ENCODE data around the gene CNPY1. TPM values are rescaled to one million over a fixed set of nuclear protein-coding genes. Genes with fewer than 3 reads are reported as not detected.

Gene CNPY1
- total and polyA plus RNA-seq, 5 experiments from 2014 or later = not detected

DNA sequence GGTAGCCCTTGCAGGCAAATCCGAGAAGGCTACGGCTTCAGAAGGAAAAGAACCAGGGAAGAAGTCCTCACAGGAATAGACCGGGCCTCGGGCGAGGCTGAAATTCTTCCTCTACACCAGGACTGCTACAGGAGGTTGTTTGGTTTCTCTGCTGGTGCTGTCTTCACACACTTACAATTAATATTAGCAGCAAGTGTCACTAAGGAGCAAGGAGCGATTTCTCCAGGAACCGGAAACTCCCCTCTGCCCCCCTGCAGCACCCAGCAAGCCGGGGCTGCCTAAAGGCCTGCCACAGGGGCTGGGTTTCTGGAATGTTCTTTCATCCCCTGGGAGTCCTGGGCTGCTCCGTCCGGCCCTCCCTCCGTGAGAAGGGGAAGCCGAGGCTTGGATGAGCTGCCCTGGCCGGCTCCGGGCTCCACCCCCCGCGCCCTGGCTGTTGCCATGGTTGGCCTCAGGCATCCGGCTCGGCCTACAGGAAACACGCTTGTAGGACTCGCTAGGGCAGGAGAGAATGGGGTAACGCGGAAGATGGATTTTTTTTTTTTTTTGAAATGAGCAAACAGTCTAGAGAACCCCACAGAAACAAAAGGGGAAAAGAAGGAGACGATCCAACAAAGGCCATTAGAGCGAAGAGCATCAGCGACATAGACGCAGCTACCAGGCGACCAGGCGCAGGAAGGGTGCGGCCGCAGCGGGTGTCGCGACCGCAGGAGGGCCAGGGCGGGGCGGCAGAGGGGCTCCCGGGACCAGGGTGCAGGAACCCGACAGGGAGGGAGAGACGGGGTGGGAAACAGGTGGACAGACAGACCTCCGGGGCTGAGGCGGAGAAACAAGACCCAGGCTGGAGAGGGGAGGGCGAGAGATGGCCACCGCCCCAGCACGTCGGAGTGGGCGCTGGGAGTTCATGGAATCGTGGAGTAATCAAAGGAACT is 55.4 kb downstream of the CNPY1 start:
- H3K27ac Mint-ChIP-seq = peak overlapping the region in 9 of 10 donors; percentile 58 to 92 (median 84)
- H3K4me3 Mint-ChIP-seq = peak overlapping the region; percentile 83 to 97 (median 88)
- H3K36me3 Mint-ChIP-seq = no peaks in the 10 kb centered on the region
- POLR2A ChIA-PET = no interaction called here
- H3K9me3 Mint-ChIP-seq = peaks cover 0 to 3% (median 0%) of the 10 kb centered on the region in 9 donors
- DNase-seq (peak in 6 of 10 donors; percentile 13 to 71 (median 22)), ATAC-seq (peak; percentile 75 to 81)
- H3K4me1 Mint-ChIP-seq = peaks cover 8 to 32% (median 20%) of the 10 kb centered on the region in 4 donors
- H3K27me3 Mint-ChIP-seq = peaks cover 6 to 42% (median 23%) of the 10 kb centered on the region in 5 donors

GRCh38 chr7:155489862-155490696 is 56.3 kb downstream of the CNPY1 start:
- no peaks in the 10 kb centered on the region for H3K36me3 Mint-ChIP-seq
- peak overlapping the region in 7 of 10 donors; percentile 25 to 91 (median 75) for H3K27ac Mint-ChIP-seq
- DNase-seq (no peak), ATAC-seq (peak; percentile 37 to 54)
- peaks cover 8 to 32% (median 20%) of the 10 kb centered on the region in 4 donors for H3K4me1 Mint-ChIP-seq
- H3K27me3 Mint-ChIP-seq = peaks cover 6 to 42% (median 21%) of the 10 kb centered on the region in 5 donors
- H3K4me3 Mint-ChIP-seq = peak overlapping the region; percentile 83 to 97 (median 88)
- POLR2A ChIA-PET = no interaction called here
- peaks cover 0 to 3% (median 0%) of the 10 kb centered on the region in 9 donors for H3K9me3 Mint-ChIP-seq

- ATAC-seq = peak in 1 of 2 donors; percentile 22
- H3K36me3 Mint-ChIP-seq = no peaks in the 10 kb centered on the region
- H3K27me3 Mint-ChIP-seq = peaks cover 6 to 42% (median 27%) of the 10 kb centered on the region in 5 donors
- H3K4me3 Mint-ChIP-seq = peak overlapping the region; percentile 24 to 84 (median 52)
- peaks cover 0 to 3% (median 0%) of the 10 kb centered on the region in 9 donors for H3K9me3 Mint-ChIP-seq
- H3K4me1 Mint-ChIP-seq = peaks cover 8 to 32% (median 20%) of the 10 kb centered on the region in 4 donors
- POLR2A ChIA-PET = no interaction called here
- peak overlapping the region in 3 of 10 donors; percentile 1 to 60 (median 34) for H3K27ac Mint-ChIP-seq
- no peak for DNase-seq
These were observed 57.1 kb downstream of the CNPY1 start for GRCh38 chr7:155489158-155489840.

DNA sequence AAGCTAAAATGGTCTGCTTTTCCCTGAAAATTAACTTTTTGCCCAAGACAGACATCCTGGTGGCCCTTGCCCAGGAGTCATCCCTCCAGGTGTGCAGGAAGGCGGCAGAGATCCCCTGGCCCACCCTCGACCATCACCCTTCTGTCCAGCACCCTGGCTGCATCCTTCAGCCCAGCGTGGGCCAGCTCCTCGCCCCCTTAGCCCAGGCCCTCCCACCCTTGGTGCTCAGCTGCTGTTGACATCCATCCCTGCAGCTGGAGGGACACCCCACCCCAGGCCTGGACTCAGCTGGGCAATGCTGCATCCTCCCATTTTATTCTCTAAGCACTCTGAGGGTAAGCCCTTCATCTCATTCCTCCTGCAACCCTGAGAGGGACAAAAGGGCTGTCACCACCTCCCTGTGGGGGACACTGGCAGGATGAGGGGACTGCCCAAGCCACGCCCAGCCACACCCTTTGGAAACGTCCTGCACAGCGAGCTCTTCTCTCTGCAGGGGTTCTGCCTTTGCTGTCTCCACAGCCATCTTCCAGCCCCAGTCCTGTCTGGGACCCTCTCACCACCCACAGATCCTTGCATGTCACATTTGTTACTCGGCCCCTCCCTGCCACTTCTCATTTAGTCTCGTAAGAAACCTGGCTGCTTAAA is 57.8 kb downstream of the CNPY1 start:
- H3K27ac Mint-ChIP-seq = peak overlapping the region in 2 of 10 donors; percentile 1 to 72
- POLR2A ChIA-PET = no interaction called here
- H3K4me1 Mint-ChIP-seq = peaks cover 8 to 32% (median 21%) of the 10 kb centered on the region in 4 donors
- H3K27me3 Mint-ChIP-seq = peaks cover 6 to 43% (median 27%) of the 10 kb centered on the region in 5 donors
- ATAC-seq (no peak), DNase-seq (no peak)
- H3K36me3 Mint-ChIP-seq = no peaks in the 10 kb centered on the region
- H3K4me3 Mint-ChIP-seq = peak overlapping the region in 3 of 10 donors; percentile 5 to 39 (median 6)
- H3K9me3 Mint-ChIP-seq = peaks cover 0 to 3% (median 0%) of the 10 kb centered on the region in 9 donors

- Mint-ChIP-seq H3K27me3 (peaks cover 10 to 51% (median 32%) of the 10 kb centered on the region in 5 donors), H3K36me3 (no peaks in the 10 kb centered on the region), H3K9me3 (peaks cover 0 to 2% (median 0%) of the 10 kb centered on the region in 9 donors), H3K27ac (peak overlapping the region in 1 of 10 donors; percentile 69), H3K4me3 (no peak overlapping the region), H3K4me1 (peaks cover 11 to 40% (median 23%) of the 10 kb centered on the region in 4 donors)
- no peak for DNase-seq
- no peak for ATAC-seq
- POLR2A ChIA-PET = no interaction called here
These were observed 58.6 kb downstream of the CNPY1 start for GRCh38 chr7:155487509-155488482.

DNA sequence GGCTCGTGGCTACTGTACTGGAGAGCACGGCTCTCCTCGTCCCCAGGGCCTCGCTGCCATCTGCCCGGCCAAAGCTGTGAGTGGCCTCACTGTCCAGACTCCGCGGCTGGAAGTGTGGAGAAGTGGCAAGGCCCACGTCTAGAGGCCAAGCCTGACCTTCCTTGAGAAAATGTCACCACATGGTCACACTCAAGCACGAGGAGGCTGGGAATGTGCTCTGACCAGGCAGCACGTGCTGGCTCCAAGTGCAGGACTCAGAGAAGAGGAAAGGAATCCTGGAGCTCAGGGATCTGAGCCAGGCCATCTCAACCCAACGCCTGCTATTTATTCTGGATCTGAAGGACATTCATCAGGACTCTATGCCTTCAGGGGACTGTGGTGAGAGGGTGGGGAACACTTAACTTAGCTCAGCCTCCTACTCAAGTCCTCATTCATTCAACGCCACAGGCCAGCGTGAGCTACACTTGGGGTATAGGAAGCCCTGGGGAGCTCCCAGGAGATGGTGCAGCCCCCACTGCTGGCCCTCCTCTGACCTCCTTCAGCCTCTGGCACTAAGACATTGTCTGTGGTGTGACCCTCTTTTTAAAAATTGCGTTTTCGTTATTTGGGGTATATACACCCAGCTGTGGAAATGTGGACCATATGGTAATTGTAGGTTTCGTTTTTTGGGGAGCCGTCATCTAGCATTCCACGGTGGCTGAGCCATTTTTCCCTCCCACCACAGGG is 59.4 kb downstream of the CNPY1 start:
- Mint-ChIP-seq H3K27me3 (peaks cover 13 to 50% (median 32%) of the 10 kb centered on the region in 5 donors), H3K4me1 (peaks cover 11 to 37% (median 22%) of the 10 kb centered on the region in 4 donors), H3K9me3 (no peaks in the 10 kb centered on the region), H3K36me3 (no peaks in the 10 kb centered on the region), H3K27ac (no peak overlapping the region), H3K4me3 (no peak overlapping the region)
- POLR2A ChIA-PET = no interaction called here
- DNase-seq (no peak), ATAC-seq (no peak)

- Mint-ChIP-seq H3K9me3 (no peaks in the 10 kb centered on the region), H3K27me3 (peaks cover 18 to 43% (median 35%) of the 10 kb centered on the region in 5 donors), H3K27ac (no peak overlapping the region), H3K36me3 (no peaks in the 10 kb centered on the region), H3K4me1 (peaks cover 0 to 15% (median 10%) of the 10 kb centered on the region in 4 donors), H3K4me3 (no peak overlapping the region)
- POLR2A ChIA-PET = no interaction called here
- DNase-seq = no peak
- no peak for ATAC-seq
These were observed 61.6 kb downstream of the CNPY1 start for GRCh38 chr7:155484483-155485399.

DNA sequence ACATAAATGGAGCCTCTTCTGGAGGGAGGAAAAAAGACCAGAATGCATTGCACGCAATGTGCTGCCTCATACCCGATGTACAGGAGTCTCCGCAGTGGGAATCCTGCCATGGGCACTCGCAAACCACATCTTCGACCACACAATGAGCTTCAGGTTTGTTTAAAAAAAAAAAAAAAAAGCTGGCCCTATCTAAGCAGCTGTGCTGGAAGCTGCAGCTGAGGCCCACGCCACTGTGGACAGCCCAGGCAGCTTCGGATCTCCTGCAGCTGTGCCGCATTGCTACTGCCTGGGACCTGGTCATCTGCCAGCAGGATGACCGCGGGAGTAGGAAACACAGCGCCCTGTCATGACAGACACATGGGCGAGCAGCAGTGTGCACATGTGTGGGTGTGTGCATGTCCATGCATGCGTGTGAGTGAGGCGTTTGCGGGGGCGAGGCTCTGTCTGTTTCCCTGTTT is 62.5 kb downstream of the CNPY1 start:
- POLR2A ChIA-PET = interaction anchor here (0.6 kb wide), 1 partner anchor 1490 kb away, joined by 3 read pairs; no protein-coding TSS in a partner anchor
- Mint-ChIP-seq H3K9me3 (no peaks in the 10 kb centered on the region), H3K36me3 (no peaks in the 10 kb centered on the region), H3K27me3 (peaks cover 22 to 47% (median 35%) of the 10 kb centered on the region in 5 donors), H3K4me1 (peaks cover 0 to 11% (median 6%) of the 10 kb centered on the region in 4 donors), H3K27ac (peak overlapping the region in 1 of 10 donors; percentile 48), H3K4me3 (no peak overlapping the region)
- ATAC-seq = no peak
- no peak for DNase-seq

- POLR2A ChIA-PET = interaction anchor here (0.6 kb wide), 1 partner anchor 1491 kb away, joined by 3 read pairs; no protein-coding TSS in a partner anchor
- Mint-ChIP-seq H3K36me3 (no peaks in the 10 kb centered on the region), H3K27ac (peak overlapping the region in 3 of 10 donors; percentile 15 to 50 (median 27)), H3K4me1 (peaks cover 0 to 8% (median 5%) of the 10 kb centered on the region in 4 donors), H3K27me3 (peaks cover 21 to 50% (median 35%) of the 10 kb centered on the region in 5 donors), H3K4me3 (peak overlapping the region in 3 of 10 donors; percentile 1 to 18 (median 11)), H3K9me3 (no peaks in the 10 kb centered on the region)
- no peak for DNase-seq
- no peak for ATAC-seq
These were observed 63.1 kb downstream of the CNPY1 start for GRCh38 chr7:155483245-155483644.

Measured in naive thymus-derived CD8-positive, alpha-beta T cell (primary cell).